Mesenchymal stem cell (in vitro differentiated cells and primary cell): Measurements from ENCODE around the gene OPRL1.

Source experiments
- DNase-seq: peaks from one replicate; pipeline ENCODE4 v3.0.0-alpha.2; 2013
- H2AFZ ChIP-seq: one replicate; pipeline ENCODE4 v1.6.1; 2013; ENCODE audit warnings: low read depth, mild to moderate bottlenecking, control low read depth, inconsistent platforms, low read length, moderate library complexity
- H2AK5ac ChIP-seq: 2 replicates; pipeline ENCODE4 v1.6.1; 2013; ENCODE audit warnings: low read length, moderate library complexity, mild to moderate bottlenecking, inconsistent platforms; ENCODE audit not compliant: severe bottlenecking
- H2BK120ac ChIP-seq: one replicate; pipeline ENCODE4 v1.6.1; 2013; ENCODE audit warnings: low read depth, mild to moderate bottlenecking, inconsistent platforms, low read length, moderate library complexity
- H2BK12ac ChIP-seq, 2 experiments: one replicate each; pipeline ENCODE4 v1.6.1; 2013; ENCODE audit warnings: inconsistent platforms in 2 of 2, low read length in 2 of 2, mild to moderate bottlenecking in 2 of 2, moderate library complexity in 2 of 2, control low read depth in 1 of 2
- H2BK15ac ChIP-seq: one replicate; pipeline ENCODE4 v1.6.1; 2013; ENCODE audit warnings: mild to moderate bottlenecking, low read depth, inconsistent platforms; ENCODE audit not compliant: poor library complexity, severe bottlenecking
- H2BK5ac ChIP-seq: 2 replicates; pipeline ENCODE4 v1.6.1; 2013; ENCODE audit warnings: low read depth, mild to moderate bottlenecking, low read length, control low read depth, inconsistent platforms; ENCODE audit not compliant: poor library complexity, severe bottlenecking
- H3K14ac ChIP-seq, 2 experiments: one replicate each; pipeline ENCODE4 v1.6.1; 2013; ENCODE audit warnings: inconsistent platforms in 2 of 2, low read length in 2 of 2, control low read depth in 1 of 2, mild to moderate bottlenecking in 1 of 2, moderate library complexity in 1 of 2
- H3K18ac ChIP-seq, 2 experiments: one replicate each; pipeline ENCODE4 v1.6.1; 2013; ENCODE audit warnings: inconsistent platforms in 2 of 2, low read length in 2 of 2, control low read depth in 1 of 2, low read depth in 1 of 2, mild to moderate bottlenecking in 1 of 2
- H3K23ac ChIP-seq, 2 experiments: one replicate each; pipeline ENCODE4 v1.6.1; 2013; ENCODE audit warnings: inconsistent platforms in 2 of 2, low read length in 2 of 2, mild to moderate bottlenecking in 2 of 2, moderate library complexity in 2 of 2, control low read depth in 1 of 2
- H3K27ac ChIP-seq: 2 replicates; pipeline ENCODE4 v1.5.1; 2013; ENCODE audit warnings: mild to moderate bottlenecking, moderate library complexity, low read length, control low read depth, inconsistent platforms; ENCODE audit not compliant: poor library complexity, severe bottlenecking
- H3K27me3 ChIP-seq, 2 experiments: 2 replicates each; pipeline versions ENCODE4 v1.6.1 to v1.7.0; 2013; ENCODE audit warnings: low read length in 2 of 2, mild to moderate bottlenecking in 2 of 2, moderate library complexity in 2 of 2, control low read depth in 1 of 2, inconsistent platforms in 1 of 2; ENCODE audit not compliant: control insufficient read depth in 1 of 2, insufficient read depth in 1 of 2
- H3K36me3 ChIP-seq, 2 experiments: 2 replicates each; pipeline versions ENCODE4 v1.6.1 to v1.7.0; 2013; ENCODE audit warnings: low read length in 2 of 2, control low read depth in 1 of 2, inconsistent platforms in 1 of 2, low read depth in 1 of 2, mild to moderate bottlenecking in 1 of 2; ENCODE audit not compliant: insufficient read depth in 2 of 2, control insufficient read depth in 1 of 2
- H3K4ac ChIP-seq, 2 experiments: one replicate each; pipeline ENCODE4 v1.6.1; 2013; ENCODE audit warnings: inconsistent platforms in 2 of 2, low read length in 2 of 2, mild to moderate bottlenecking in 2 of 2, moderate library complexity in 2 of 2, control low read depth in 1 of 2, low read depth in 1 of 2
- H3K4me1 ChIP-seq: 2 replicates; pipeline ENCODE4 v1.6.1; 2013; ENCODE audit warnings: low read depth, low read length, control low read depth; ENCODE audit not compliant: control insufficient read depth, insufficient read depth
- H3K4me2 ChIP-seq: 2 replicates; pipeline ENCODE4 v1.6.1; 2013; ENCODE audit warnings: low read length, mild to moderate bottlenecking, inconsistent platforms; ENCODE audit not compliant: poor library complexity, severe bottlenecking
- H3K4me3 ChIP-seq, 2 experiments: 2 replicates each; pipeline versions ENCODE4 v1.5.1 to v1.7.0; 2013; ENCODE audit warnings: low read length in 2 of 2, mild to moderate bottlenecking in 2 of 2, control low read depth in 1 of 2, low read depth in 1 of 2; ENCODE audit not compliant: insufficient read depth in 1 of 2
- H3K79me1 ChIP-seq: replicated peaks from 2 replicates; pipeline ENCODE4 v1.6.1; 2013; ENCODE audit warnings: mild to moderate bottlenecking, control low read depth, low read length, inconsistent platforms; ENCODE audit not compliant: poor library complexity, severe bottlenecking
- H3K9ac ChIP-seq: 2 replicates; pipeline ENCODE4 v1.7.0; 2013; ENCODE audit warnings: mild to moderate bottlenecking, low read length, moderate library complexity
- H3K9me3 ChIP-seq: 2 replicates; pipeline ENCODE4 v1.7.0; 2013; ENCODE audit warnings: mild to moderate bottlenecking, low read length; ENCODE audit not compliant: control insufficient read depth
- H4K8ac ChIP-seq: one replicate; pipeline ENCODE4 v1.6.1; 2013; ENCODE audit warnings: inconsistent platforms, mild to moderate bottlenecking, low read length, moderate library complexity
- H4K91ac ChIP-seq: one replicate; pipeline ENCODE4 v1.6.1; 2013; ENCODE audit warnings: mild to moderate bottlenecking, low read length, inconsistent platforms
- WGBS: methylation state at CpG from one replicate; pipeline ENCODE4 v1.1.7; 2013; ENCODE audit warnings: mixed read lengths; 5-methylcytosine and 5-hydroxymethylcytosine counted together

OPRL1 gene

DNA sequence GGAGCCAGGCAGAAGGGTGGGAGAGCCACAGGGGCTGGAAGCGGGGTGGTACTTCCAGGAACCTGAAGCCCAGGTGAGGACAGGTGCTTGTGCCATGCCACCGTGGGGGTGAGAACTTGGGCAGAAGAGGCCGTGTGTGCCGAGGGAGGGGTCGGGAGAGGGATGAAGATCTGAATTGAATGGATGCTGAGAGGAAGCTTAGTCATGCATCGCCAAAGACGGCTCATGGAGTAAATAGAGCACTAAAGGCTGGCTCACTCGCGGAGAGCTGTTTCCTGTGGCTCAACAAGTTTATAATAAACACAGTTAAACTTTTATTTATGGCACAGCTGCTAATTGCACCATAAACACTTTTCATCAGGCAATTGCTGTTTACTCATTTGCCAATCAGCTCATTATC, 62.7 kb downstream of the OPRL1 start:
- no peak overlapping the region for H4K8ac ChIP-seq
- no peak overlapping the region for H3K18ac ChIP-seq
- H3K4ac ChIP-seq = no peak overlapping the region
- H2BK5ac ChIP-seq = no peak overlapping the region
- WGBS = 23% methylated on average over 7 of the region's 9 CpGs
- H2BK15ac ChIP-seq = no peak overlapping the region
- no peaks in the 10 kb centered on the region for H3K79me1 ChIP-seq
- no peaks in the 10 kb centered on the region for H3K36me3 ChIP-seq
- no peak overlapping the region for H3K23ac ChIP-seq
- DNase-seq = peak; percentile 12
- H3K27me3 ChIP-seq = peaks cover 23 to 45% of the 10 kb centered on the region in 2 experiments
- no peak overlapping the region for H3K27ac ChIP-seq
- no peak overlapping the region for H3K14ac ChIP-seq
- H3K9me3 ChIP-seq = peaks cover 10% of the 10 kb centered on the region
- H3K4me3 ChIP-seq = no peak overlapping the region
- no peak overlapping the region for H2AFZ ChIP-seq
- no peak overlapping the region for H4K91ac ChIP-seq
- peaks cover 10% of the 10 kb centered on the region for H3K4me1 ChIP-seq
- H2BK120ac ChIP-seq = no peak overlapping the region
- no peak overlapping the region for H2BK12ac ChIP-seq
- H3K4me2 ChIP-seq = no peak overlapping the region
- H2AK5ac ChIP-seq = no peak overlapping the region
- no peak overlapping the region for H3K9ac ChIP-seq

DNA sequence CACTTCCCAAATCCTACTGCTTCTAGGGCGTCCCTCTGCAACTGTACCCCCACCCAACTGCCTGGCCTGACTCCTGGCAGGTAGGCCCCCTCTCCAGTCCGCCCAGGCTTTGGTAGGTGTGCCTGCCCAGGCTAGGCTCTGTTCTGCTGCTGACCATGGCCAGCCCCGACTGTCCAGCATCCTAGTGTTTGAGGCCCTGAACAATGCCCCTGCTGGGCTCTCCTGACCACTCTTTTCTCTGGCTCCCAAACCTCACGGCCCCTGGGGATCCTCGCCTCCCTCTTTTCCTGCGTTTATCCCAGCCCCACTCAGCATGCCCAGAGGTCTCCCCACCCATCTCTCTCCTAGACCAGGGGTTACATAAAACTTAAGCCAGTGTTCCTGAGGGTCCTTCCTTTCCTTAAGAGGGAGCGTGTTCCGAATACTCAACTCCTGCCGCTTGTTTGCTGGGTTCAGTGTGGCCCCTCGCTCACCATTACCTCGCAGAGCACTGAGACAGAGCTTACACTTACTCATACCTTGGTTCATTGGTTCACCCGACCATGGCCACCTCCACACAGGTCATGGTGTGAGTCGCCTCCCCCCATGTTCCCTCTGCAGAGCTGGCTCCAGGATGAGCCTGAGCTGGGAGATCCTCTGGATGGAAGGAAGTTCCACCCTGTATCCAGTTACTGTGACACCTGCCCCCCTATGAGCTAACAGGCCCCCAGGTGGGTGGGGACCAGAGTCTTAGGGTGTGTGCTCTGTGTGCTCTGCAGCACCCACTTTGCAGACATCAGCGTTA, 63.3 kb downstream of the OPRL1 start:
- H2BK120ac ChIP-seq = no peak overlapping the region
- no peak overlapping the region for H4K91ac ChIP-seq
- peaks cover 23 to 47% of the 10 kb centered on the region in 2 experiments for H3K27me3 ChIP-seq
- H3K36me3 ChIP-seq = no peaks in the 10 kb centered on the region
- H3K23ac ChIP-seq = no peak overlapping the region
- DNase-seq = no peak
- H2BK15ac ChIP-seq = no peak overlapping the region
- no peak overlapping the region for H2AFZ ChIP-seq
- H3K4me2 ChIP-seq = no peak overlapping the region
- H2AK5ac ChIP-seq = no peak overlapping the region
- H3K4me3 ChIP-seq = no peak overlapping the region
- 84% methylated on average over 14 of the region's 14 CpGs for WGBS
- H3K14ac ChIP-seq = no peak overlapping the region
- no peak overlapping the region for H3K4ac ChIP-seq
- H3K9ac ChIP-seq = no peak overlapping the region
- no peaks in the 10 kb centered on the region for H3K79me1 ChIP-seq
- H2BK12ac ChIP-seq = no peak overlapping the region
- peaks cover 10% of the 10 kb centered on the region for H3K9me3 ChIP-seq
- H3K27ac ChIP-seq = no peak overlapping the region
- H3K18ac ChIP-seq = no peak overlapping the region
- peaks cover 10% of the 10 kb centered on the region for H3K4me1 ChIP-seq
- H2BK5ac ChIP-seq = no peak overlapping the region
- no peak overlapping the region for H4K8ac ChIP-seq

DNA sequence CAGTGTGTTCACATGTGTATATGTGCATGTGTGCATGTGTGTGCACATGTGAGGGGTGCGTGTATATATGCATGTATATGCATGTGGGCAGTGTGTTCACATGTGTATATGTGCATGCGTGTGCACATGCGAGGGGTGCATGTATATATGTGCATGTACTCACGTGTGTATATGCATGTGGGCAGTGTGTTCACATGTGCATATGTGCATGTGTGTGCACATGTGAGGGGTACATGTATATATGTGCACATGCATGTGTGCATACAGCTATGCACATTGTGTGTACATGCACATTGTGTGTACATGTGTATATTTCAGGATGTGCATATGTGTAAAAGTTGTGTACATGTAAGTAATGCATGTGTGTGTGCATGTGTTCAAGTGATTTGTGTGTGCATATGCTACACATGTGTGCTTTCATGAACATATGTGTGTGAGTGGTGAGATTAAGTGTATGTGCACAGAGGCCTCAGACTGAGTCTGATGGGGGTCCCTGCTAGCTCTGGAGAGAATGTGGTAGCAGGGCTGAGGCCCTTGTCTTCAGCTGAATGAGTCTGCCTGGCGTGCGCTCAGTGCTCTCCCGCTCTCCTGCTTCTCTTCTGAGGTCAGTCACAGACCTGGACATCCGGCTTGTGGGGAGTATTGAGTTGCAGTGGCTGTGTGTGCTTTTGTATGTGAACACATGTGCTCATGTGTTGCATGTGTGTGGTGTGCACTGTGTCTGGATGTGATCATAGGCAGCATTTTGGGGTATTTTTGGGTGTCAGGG, 64.4 kb downstream of the OPRL1 start:
- H3K79me1 ChIP-seq = no peaks in the 10 kb centered on the region
- WGBS = 88% methylated on average over 8 of the region's 8 CpGs
- H2BK12ac ChIP-seq = no peak overlapping the region
- H3K23ac ChIP-seq = no peak overlapping the region
- peaks cover 23 to 51% of the 10 kb centered on the region in 2 experiments for H3K27me3 ChIP-seq
- no peak for DNase-seq
- no peak overlapping the region for H3K4me2 ChIP-seq
- no peak overlapping the region for H2BK5ac ChIP-seq
- H3K27ac ChIP-seq = no peak overlapping the region
- H3K18ac ChIP-seq = no peak overlapping the region
- H3K4me1 ChIP-seq = peaks cover 10% of the 10 kb centered on the region
- H4K91ac ChIP-seq = no peak overlapping the region
- H3K14ac ChIP-seq = no peak overlapping the region
- H2AFZ ChIP-seq = no peak overlapping the region
- H3K9me3 ChIP-seq = peaks cover 10% of the 10 kb centered on the region
- no peaks in the 10 kb centered on the region for H3K36me3 ChIP-seq
- H3K4ac ChIP-seq = no peak overlapping the region
- H2BK15ac ChIP-seq = no peak overlapping the region
- H2AK5ac ChIP-seq = no peak overlapping the region
- H3K4me3 ChIP-seq = no peak overlapping the region
- no peak overlapping the region for H4K8ac ChIP-seq
- no peak overlapping the region for H2BK120ac ChIP-seq
- H3K9ac ChIP-seq = no peak overlapping the region
